DMS 273 treated with DMSO at 0.1 percent for 48 hours (cell line): ENCODE measurements around the gene PEX14.

Source experiments
- DNase-seq: peaks from one replicate; lab custom pipeline; 2025; lab: John Stamatoyannopoulos, UW

The PEX14 gene

GRCh38 chr1:10549904-10550664 lies 75.3 kb downstream of the PEX14 start:
- DNase-seq = no peak

- no peak for DNase-seq
These were observed 78.4 kb downstream of the PEX14 start for GRCh38 chr1:10553118-10553517.

- DNase-seq = no peak
These were observed 81.1 kb downstream of the PEX14 start for GRCh38 chr1:10555635-10556429.

GRCh38 chr1:10556430-10557005 lies 81.8 kb downstream of the PEX14 start:
- DNase-seq = no peak

DNA sequence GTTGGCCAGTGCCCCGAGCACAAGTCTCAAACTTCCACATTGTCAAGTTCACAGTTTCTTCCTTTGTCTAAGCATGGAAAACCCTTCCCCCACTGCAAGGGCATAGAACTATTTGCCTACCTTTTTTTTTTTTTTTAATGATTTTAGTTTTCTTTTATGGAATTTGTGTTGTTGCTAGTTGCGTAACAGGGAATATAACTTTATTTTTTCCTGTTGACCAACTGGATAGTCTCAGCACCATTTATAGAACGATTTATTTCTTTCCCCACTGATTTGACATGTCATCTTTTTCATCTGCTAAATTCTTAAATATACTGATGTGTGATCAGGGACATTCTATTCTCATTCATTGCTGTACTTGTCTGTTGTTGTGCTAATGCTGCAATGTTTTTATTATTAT lies 83.0 kb downstream of the PEX14 start:
- no peak for DNase-seq

DNA sequence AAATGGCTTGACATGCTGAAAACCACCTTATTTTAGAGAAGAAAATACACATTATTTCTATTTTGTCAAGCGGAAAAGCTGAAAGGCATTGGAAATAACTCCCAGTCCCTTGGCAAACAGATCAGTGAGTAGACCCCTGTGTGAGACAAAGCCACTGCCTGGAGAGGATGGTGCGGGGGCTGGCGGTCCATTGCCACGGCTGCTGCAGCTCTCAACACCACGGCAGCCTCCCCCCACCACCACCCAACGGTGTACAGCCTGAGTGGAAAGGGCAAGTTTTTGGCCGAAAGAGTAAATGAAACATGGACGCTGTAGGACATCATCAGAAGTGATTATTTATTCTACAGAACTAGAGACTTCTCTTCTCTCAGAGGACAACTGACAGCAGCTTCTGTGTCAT lies 84.6 kb downstream of the PEX14 start:
- DNase-seq = no peak

DNA sequence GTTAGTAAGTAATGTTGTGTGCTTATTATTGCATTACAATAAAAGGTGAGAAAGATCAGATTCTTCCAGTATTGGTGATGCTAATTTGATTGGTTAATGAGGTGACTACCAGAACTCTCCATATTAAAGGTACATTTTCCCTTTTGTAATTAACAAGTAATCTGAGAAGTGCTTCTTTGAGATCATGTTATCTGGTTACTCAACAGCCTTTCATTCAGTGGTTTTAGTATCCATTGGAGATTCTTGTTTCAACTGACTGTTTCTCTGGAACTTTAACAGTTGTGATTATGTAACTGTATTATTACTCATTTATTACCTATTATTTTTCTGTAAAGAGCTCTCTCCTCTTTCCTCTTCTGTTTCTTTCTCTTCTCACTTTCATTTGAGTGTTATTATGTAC lies 86.7 kb downstream of the PEX14 start:
- DNase-seq = no peak

GRCh38 chr1:10561955-10562354 lies 87.2 kb downstream of the PEX14 start:
- no peak for DNase-seq

DNA sequence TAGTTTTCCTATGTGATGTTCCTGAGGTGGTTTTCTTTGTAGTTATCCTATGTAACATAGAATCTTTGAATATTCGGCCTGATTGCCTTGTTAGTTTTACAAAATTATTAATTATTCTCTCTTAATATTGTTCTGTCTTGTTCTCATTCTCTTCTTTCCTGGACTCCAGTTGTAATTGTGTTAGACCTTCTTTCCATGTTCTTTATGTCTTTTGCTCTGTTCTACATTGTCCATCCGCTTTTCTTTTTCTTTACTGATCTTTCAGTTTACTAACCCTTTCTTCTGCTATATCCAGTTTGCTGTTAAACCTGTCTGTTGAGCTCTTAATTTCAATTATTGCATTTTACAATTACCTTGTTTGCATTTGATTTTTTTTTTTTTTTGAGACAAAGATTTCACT lies 89.3 kb downstream of the PEX14 start:
- no peak for DNase-seq

- no peak for DNase-seq
These were observed 94.8 kb downstream of the PEX14 start for GRCh38 chr1:10569531-10569930.

GRCh38 chr1:10575616-10576015 lies 100.9 kb downstream of the PEX14 start:
- DNase-seq = no peak

- no peak for DNase-seq
These were observed 103.3 kb downstream of the PEX14 start for GRCh38 chr1:10578070-10578469.

GRCh38 chr1:10583641-10584040 lies 108.9 kb downstream of the PEX14 start:
- no peak for DNase-seq

DNA sequence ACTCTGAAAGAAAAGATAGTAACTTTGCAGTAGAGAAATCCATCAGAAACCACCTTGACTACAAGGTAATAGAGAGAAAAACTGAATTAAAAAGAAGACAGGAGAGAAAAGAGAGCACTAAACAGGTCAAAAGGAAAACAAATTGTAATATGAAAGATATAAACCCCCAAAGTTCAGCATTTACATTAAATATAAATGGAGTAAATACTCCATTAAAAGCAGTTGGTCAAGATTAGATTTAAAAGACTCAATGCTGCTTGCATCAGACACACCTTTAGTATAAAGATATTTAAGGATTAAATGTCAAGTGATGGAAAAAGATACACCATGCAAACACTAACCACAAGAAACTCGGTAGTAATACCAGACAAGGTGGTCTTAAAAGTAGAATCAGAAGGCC lies 110.5 kb downstream of the PEX14 start:
- no peak for DNase-seq

- DNase-seq = no peak
These were observed 111.4 kb downstream of the PEX14 start for GRCh38 chr1:10586125-10586524.

DNA sequence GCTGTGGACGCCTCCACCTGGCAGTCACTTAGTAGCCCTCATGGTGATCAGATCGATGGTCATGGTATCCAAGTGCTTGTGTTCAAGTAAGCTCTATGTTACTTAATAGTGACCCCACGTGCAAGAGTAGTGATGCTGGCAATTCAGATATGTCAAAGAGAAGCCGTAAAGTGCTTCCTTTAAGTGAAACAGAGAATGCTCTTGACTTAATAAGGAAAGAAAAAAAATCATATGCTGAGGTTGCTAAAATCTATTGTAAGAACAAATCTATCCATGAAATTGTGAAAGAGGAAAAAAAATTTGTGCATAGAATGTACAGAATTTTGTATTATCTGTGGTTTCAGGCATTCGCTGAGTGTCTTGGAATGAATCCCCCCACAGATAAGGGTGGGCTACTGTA lies 113.9 kb downstream of the PEX14 start:
- DNase-seq = no peak

- no peak for DNase-seq
These were observed 114.3 kb downstream of the PEX14 start for GRCh38 chr1:10589074-10589473.

DNA sequence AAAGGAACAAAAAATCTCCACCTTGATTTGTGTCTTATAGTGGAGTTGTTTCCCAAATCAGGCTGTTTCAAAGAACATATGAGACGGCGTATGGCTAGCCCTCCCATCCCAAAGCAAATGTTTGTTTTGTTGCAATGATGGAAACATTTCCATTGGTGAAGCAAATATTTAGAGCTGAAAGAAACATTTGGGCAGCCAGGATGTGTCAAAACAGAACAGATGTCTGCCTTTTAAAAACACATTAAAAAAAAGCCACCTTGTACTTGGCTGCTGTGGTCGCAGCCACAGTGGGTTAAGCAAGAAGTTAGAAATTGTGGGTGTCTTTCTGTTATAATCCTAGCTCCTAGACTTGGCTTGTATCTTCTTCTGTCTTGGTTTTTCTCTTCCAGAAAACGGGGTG lies 116.3 kb downstream of the PEX14 start:
- DNase-seq = no peak

GRCh38 chr1:10592373-10592772 lies 117.6 kb downstream of the PEX14 start:
- DNase-seq = no peak

DNA sequence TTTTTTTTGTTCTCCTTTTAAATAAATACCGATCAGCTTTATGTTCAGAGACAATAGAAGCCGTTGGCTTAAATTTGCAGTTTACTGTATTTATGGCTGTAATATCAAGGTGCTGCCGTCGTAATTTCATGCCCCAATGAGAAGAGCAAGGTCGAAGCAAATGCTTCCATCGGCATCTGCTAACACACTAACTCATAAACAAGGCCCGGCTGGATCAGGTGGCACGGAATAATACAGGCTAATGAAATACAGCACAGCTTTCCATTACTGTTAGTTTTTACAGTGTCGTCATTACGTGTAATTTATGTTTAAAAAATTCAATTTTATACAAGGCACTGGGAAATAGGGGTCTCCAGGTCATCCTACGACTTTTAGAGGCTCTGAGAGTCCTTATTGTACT lies 119.0 kb downstream of the PEX14 start:
- DNase-seq = peak; percentile 1

- no peak for DNase-seq
These were observed 120.0 kb downstream of the PEX14 start for GRCh38 chr1:10594595-10595223.

DNA sequence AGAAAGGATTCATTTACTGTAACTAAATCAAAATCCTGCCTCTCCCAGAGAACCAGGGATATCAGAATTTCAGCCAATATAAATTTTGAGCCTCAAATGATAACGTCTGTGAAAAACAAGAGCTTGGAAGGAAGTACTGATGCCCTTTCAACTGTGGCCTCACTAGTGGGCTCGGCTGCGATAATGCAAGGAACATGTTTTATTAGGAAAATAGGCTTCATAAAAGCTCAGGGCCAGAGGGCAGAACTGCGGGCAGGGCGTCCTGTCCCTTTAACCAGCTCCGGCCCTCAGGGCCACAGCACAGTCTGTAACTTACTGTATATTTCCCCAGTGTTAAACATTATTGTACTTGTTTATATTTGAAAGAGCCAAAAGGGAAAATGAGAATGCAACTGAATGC lies 122.0 kb downstream of the PEX14 start:
- DNase-seq = no peak
